Adipocyte (in vitro differentiated cells): Measurements from ENCODE around the gene DIO3.

Source experiments
- DNase-seq: peaks from one replicate; pipeline ENCODE4 v3.0.0-alpha.2; 2015; ENCODE audit warnings: low read depth
- H3K27me3 ChIP-seq: replicated peaks from 2 replicates; pipeline ENCODE4 v1.7.0; 2013; ENCODE audit warnings: mild to moderate bottlenecking, low read length, moderate library complexity; ENCODE audit not compliant: control insufficient read depth, insufficient read depth
- H3K36me3 ChIP-seq: 2 replicates; pipeline ENCODE4 v1.7.0; 2013; ENCODE audit warnings: low read length, mild to moderate bottlenecking, moderate library complexity; ENCODE audit not compliant: control insufficient read depth, insufficient read depth, severe bottlenecking
- H3K4me1 ChIP-seq: 2 replicates; pipeline ENCODE4 v1.7.0; 2013; ENCODE audit warnings: mild to moderate bottlenecking, low read length, moderate library complexity; ENCODE audit not compliant: control insufficient read depth, insufficient read depth
- H3K4me3 ChIP-seq: 2 replicates; pipeline ENCODE4 v1.7.0; 2013; ENCODE audit warnings: mild to moderate bottlenecking, low read length, moderate library complexity
- H3K9ac ChIP-seq: 2 replicates; pipeline ENCODE4 v1.7.0; 2013; ENCODE audit warnings: mild to moderate bottlenecking, low read length, moderate library complexity
- H3K9me3 ChIP-seq: 2 replicates; pipeline ENCODE4 v1.7.0; 2013; ENCODE audit warnings: mild to moderate bottlenecking, low read length, moderate library complexity; ENCODE audit not compliant: control insufficient read depth

Gene DIO3

GRCh38 chr14:101527987-101528386 is 33.3 kb upstream of the DIO3 start:
- H3K4me1 ChIP-seq = no peaks in the 10 kb centered on the region
- H3K9me3 ChIP-seq = peaks cover 5% of the 10 kb centered on the region
- no peak overlapping the region for H3K9ac ChIP-seq
- no peak overlapping the region for H3K4me3 ChIP-seq
- no peaks in the 10 kb centered on the region for H3K36me3 ChIP-seq
- peaks cover 13% of the 10 kb centered on the region for H3K27me3 ChIP-seq
- DNase-seq = no peak

- H3K27me3 ChIP-seq = peaks cover 13% of the 10 kb centered on the region
These were observed 32.2 kb upstream of the DIO3 start for GRCh38 chr14:101529079-101529478.

GRCh38 chr14:101534198-101534597 is 27.1 kb upstream of the DIO3 start:
- H3K4me1 ChIP-seq = peaks cover 5% of the 10 kb centered on the region
- H3K36me3 ChIP-seq = no peaks in the 10 kb centered on the region
- H3K9me3 ChIP-seq = peaks cover 18% of the 10 kb centered on the region
- H3K9ac ChIP-seq = no peak overlapping the region
- no peak for DNase-seq
- no peak overlapping the region for H3K4me3 ChIP-seq
- peaks cover 26% of the 10 kb centered on the region for H3K27me3 ChIP-seq

More at GRCh38 chr14:101529079-101529478, 32.2 kb upstream of the DIO3 start:
- Histone ChIP-seq H3K9me3 (peaks cover 11% of the 10 kb centered on the region), H3K4me1 (no peaks in the 10 kb centered on the region), H3K4me3 (no peak overlapping the region), H3K36me3 (no peaks in the 10 kb centered on the region), H3K9ac (no peak overlapping the region)
- DNase-seq = no peak

- no peak overlapping the region for H3K9ac ChIP-seq
- peaks cover 7% of the 10 kb centered on the region for H3K4me1 ChIP-seq
- peaks cover 34% of the 10 kb centered on the region for H3K27me3 ChIP-seq
- H3K9me3 ChIP-seq = peaks cover 18% of the 10 kb centered on the region
- H3K36me3 ChIP-seq = no peaks in the 10 kb centered on the region
- no peak for DNase-seq
- no peak overlapping the region for H3K4me3 ChIP-seq
These were observed 26.1 kb upstream of the DIO3 start for GRCh38 chr14:101535232-101535631.

GRCh38 chr14:101535701-101536207 is 25.5 kb upstream of the DIO3 start:
- peaks cover 18% of the 10 kb centered on the region for H3K9me3 ChIP-seq
- H3K36me3 ChIP-seq = no peaks in the 10 kb centered on the region
- peaks cover 36% of the 10 kb centered on the region for H3K27me3 ChIP-seq
- no peak for DNase-seq
- H3K9ac ChIP-seq = no peak overlapping the region
- H3K4me1 ChIP-seq = peaks cover 7% of the 10 kb centered on the region
- H3K4me3 ChIP-seq = no peak overlapping the region

- no peak for DNase-seq
- Histone ChIP-seq H3K4me3 (no peak overlapping the region), H3K9me3 (peaks cover 18% of the 10 kb centered on the region), H3K4me1 (peaks cover 12% of the 10 kb centered on the region), H3K9ac (no peak overlapping the region), H3K36me3 (no peaks in the 10 kb centered on the region), H3K27me3 (peaks cover 39% of the 10 kb centered on the region)
These were observed 24.0 kb upstream of the DIO3 start for GRCh38 chr14:101537286-101537685.

GRCh38 chr14:101538878-101539277 is 22.4 kb upstream of the DIO3 start:
- peaks cover 49% of the 10 kb centered on the region for H3K27me3 ChIP-seq
- H3K4me1 ChIP-seq = peaks cover 15% of the 10 kb centered on the region
- no peak overlapping the region for H3K4me3 ChIP-seq
- H3K9ac ChIP-seq = no peak overlapping the region
- no peak for DNase-seq
- H3K9me3 ChIP-seq = peaks cover 12% of the 10 kb centered on the region
- no peaks in the 10 kb centered on the region for H3K36me3 ChIP-seq

GRCh38 chr14:101539880-101540279 is 21.4 kb upstream of the DIO3 start:
- Histone ChIP-seq H3K9me3 (peaks cover 20% of the 10 kb centered on the region), H3K36me3 (no peaks in the 10 kb centered on the region), H3K4me3 (no peak overlapping the region), H3K4me1 (peaks cover 15% of the 10 kb centered on the region), H3K9ac (no peak overlapping the region), H3K27me3 (peaks cover 57% of the 10 kb centered on the region)
- no peak for DNase-seq

- Histone ChIP-seq H3K27me3 (peaks cover 58% of the 10 kb centered on the region), H3K9ac (no peak overlapping the region), H3K9me3 (peaks cover 20% of the 10 kb centered on the region), H3K4me3 (no peak overlapping the region), H3K4me1 (peaks cover 15% of the 10 kb centered on the region), H3K36me3 (no peaks in the 10 kb centered on the region)
- DNase-seq = no peak
These were observed 20.5 kb upstream of the DIO3 start for GRCh38 chr14:101540481-101541462.

- Histone ChIP-seq H3K9ac (no peak overlapping the region), H3K4me1 (peaks cover 15% of the 10 kb centered on the region), H3K36me3 (no peaks in the 10 kb centered on the region), H3K9me3 (peaks cover 22% of the 10 kb centered on the region), H3K4me3 (no peak overlapping the region), H3K27me3 (peaks cover 53% of the 10 kb centered on the region)
- DNase-seq = no peak
These were observed 18.9 kb upstream of the DIO3 start for GRCh38 chr14:101542391-101542790.

- H3K27me3 ChIP-seq = peaks cover 45% of the 10 kb centered on the region
- H3K4me3 ChIP-seq = no peak overlapping the region
- DNase-seq = no peak
- peaks cover 19% of the 10 kb centered on the region for H3K9me3 ChIP-seq
- H3K36me3 ChIP-seq = no peaks in the 10 kb centered on the region
- H3K9ac ChIP-seq = no peak overlapping the region
- peaks cover 11% of the 10 kb centered on the region for H3K4me1 ChIP-seq
These were observed 17.5 kb upstream of the DIO3 start for GRCh38 chr14:101543814-101544213.
